GM21360 (cell line): Measurements from ENCODE around the gene KLHL40.

Experiments used
- ATAC-seq: cut with Tn5 transposase; IDR thresholded peaks from one replicate; pipeline ENCODE4 v1.9.1; 2021; ENCODE audit warnings: mild to moderate bottlenecking, moderate library complexity; ENCODE audit not compliant: unreplicated experiment

Gene KLHL40

DNA sequence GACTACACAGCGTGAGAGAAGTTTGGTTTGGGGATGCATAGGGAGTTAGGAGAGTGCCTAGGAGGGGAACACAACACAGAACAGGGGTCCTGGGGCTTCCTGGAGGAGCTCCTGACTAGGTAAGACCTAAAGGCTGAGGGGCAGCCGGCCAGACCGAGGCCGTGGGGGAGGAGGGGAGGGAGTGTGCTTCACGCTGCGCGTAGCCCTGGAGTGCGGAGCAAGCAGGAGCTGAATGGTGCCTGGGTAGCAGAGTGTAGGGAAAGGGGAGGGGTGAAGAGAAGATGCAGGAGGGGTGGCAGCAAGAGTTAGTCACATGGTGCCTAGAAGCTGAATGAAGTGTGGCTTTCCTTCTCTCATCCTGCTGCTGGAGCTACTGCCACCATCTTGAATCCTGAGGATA lies 49.7 kb downstream of the KLHL40 start:
- ATAC-seq = no peak

GRCh38 chr3:42735615-42736014 lies 50.3 kb downstream of the KLHL40 start:
- no peak for ATAC-seq

DNA sequence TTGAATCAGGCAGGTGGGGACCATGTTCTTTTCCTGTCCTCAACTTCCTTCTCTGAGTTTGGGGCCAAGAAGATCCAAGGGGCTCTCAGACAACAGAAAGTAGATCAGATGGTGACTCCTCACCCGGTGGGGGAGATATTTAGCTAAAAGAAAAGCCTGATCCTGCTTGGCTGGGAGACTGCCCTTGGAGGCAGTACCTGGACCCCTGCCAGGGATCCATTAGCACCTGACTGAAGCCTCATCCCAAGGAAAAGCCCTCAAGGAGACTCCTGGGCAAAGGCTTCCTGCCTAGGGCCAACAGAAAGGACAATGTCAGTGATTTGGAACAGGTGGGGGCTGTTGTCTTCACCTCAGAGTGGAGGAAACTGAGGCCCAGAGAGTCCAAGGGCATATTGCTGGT lies 50.7 kb downstream of the KLHL40 start:
- no peak for ATAC-seq

- ATAC-seq = no peak
Observed at GRCh38 chr3:42736531-42736930, 51.2 kb downstream of the KLHL40 start.

DNA sequence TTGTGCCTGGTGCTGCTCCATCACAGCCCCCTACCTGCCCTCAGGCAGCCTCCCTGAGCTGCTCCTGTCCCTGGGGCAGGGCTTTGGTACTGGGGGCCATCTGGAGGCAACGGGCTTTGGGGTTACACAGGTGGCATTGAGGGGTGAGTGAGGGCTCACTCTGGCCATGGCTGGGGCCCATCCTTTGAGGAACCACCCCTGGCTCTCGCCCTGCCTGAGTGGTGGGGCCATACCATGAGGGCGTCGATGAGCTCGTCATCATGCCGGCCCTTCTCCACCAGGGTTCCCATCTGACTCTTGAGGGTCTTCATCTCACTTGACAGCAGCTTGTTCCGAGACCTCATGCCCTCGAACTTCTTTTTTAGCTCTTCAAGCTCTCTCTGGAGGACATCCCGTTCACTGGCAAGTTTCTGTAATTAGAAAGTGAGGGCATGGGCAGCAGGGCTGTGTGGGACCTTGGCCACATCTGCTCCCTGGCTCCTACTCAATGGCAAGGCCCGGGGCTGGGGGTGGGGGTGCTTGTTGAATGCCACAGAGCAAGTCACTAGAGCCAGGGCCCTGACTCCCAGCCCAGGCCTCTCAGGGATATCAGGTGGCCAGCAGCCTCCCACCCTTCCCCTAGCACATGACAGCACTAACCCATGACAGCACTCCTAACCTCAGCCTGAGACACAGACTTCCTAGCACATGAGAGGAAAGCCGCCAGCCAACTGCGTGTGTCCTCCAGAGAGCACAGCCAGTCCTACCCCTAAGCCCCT lies 54.2 kb downstream of the KLHL40 start:
- no peak for ATAC-seq

DNA sequence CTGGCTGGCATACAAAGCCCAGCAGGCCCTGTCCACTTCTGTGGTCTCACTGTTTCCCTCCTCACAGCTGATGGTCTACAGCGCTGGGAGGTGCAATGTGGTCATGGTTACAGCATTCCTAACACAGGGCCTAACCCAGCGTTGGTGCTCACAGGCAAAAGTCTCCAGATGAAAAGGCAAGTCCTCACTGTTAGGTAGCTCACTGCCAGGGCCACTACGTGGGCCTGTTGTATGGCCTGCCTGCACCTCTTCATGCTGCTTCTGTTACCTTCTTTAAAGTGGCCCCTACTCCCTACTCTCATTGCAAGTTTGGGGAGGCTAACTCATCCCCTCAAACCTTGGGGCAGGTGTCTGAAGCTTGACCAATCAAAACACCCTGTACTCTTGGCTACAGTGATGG lies 56.5 kb downstream of the KLHL40 start:
- ATAC-seq = no peak
